DMS114 treated with DMSO at 0.1 percent for 48 hours (cell line): ENCODE results near the gene MCTP1.

Source experiments
- DNase-seq: peaks from one replicate; lab custom pipeline; 2025; ENCODE audit not compliant: unreplicated experiment; lab: John Stamatoyannopoulos, UW

Gene MCTP1

GRCh38 chr5:95078868-95079267, 206.0 kb downstream of the MCTP1 start:
- DNase-seq: no peak

GRCh38 chr5:95076395-95077185, 208.3 kb downstream of the MCTP1 start:
- DNase-seq: no peak

- DNase-seq: no peak
Measured at GRCh38 chr5:95075111-95075510, 209.8 kb downstream of the MCTP1 start.

GRCh38 chr5:95072281-95072680, 212.6 kb downstream of the MCTP1 start:
- no peak for DNase-seq

GRCh38 chr5:95070866-95071265, 214.0 kb downstream of the MCTP1 start:
- no peak for DNase-seq

GRCh38 chr5:95070453-95070852, 214.4 kb downstream of the MCTP1 start:
- DNase-seq: no peak

- no peak for DNase-seq
Measured at GRCh38 chr5:95069948-95070347, 214.9 kb downstream of the MCTP1 start.

- no peak for DNase-seq
Measured at GRCh38 chr5:95069021-95069420, 215.9 kb downstream of the MCTP1 start.

GRCh38 chr5:95068289-95068910, 216.5 kb downstream of the MCTP1 start:
- DNase-seq: no peak

- no peak for DNase-seq
Measured at GRCh38 chr5:95066048-95066447, 218.8 kb downstream of the MCTP1 start.

- no peak for DNase-seq
Measured at GRCh38 chr5:95063492-95063891, 221.4 kb downstream of the MCTP1 start.

- no peak for DNase-seq
Measured at GRCh38 chr5:95060098-95060497, 224.8 kb downstream of the MCTP1 start.

GRCh38 chr5:95059636-95060035, 225.3 kb downstream of the MCTP1 start:
- DNase-seq: no peak

- no peak for DNase-seq
Measured at GRCh38 chr5:95057615-95058014, 227.3 kb downstream of the MCTP1 start.

GRCh38 chr5:95053253-95053652, 231.6 kb downstream of the MCTP1 start:
- DNase-seq: no peak

- DNase-seq: no peak
Measured at GRCh38 chr5:95050708-95051107, 234.2 kb downstream of the MCTP1 start.

- DNase-seq: no peak
Measured at GRCh38 chr5:95048628-95049027, 236.3 kb downstream of the MCTP1 start.

GRCh38 chr5:95045181-95045965, 239.5 kb downstream of the MCTP1 start:
- DNase-seq: no peak

GRCh38 chr5:95044096-95044495, 240.8 kb downstream of the MCTP1 start:
- DNase-seq: no peak

- DNase-seq: no peak
Measured at GRCh38 chr5:95043648-95044047, 241.2 kb downstream of the MCTP1 start.

GRCh38 chr5:95043234-95043633, 241.7 kb downstream of the MCTP1 start:
- DNase-seq: no peak

- DNase-seq: no peak
Measured at GRCh38 chr5:95042037-95042436, 242.9 kb downstream of the MCTP1 start.
